HepG2 (cell line): Measurements from ENCODE around the gene ZNF282. TPM values are rescaled to one million over a fixed set of nuclear protein-coding genes. Genes with fewer than 3 reads are reported as not detected.

Experiments used
- ADNP ChIP-seq: sonication (generic); formaldehyde crosslinking; IDR thresholded peaks from 2 replicates; pipeline ENCODE4 v1.4.0; 2020; ENCODE audit warnings: missing genetic modification reagents
- BRF2 ChIP-seq: sonication (generic); formaldehyde crosslinking; IDR thresholded peaks from 2 replicates; pipeline ENCODE4 v1.8.1; 2022; ENCODE audit warnings: mild to moderate bottlenecking, missing genetic modification reagents
- CHD4 ChIP-seq: fragments of 200-600 bp; sonication (generic); IDR thresholded peaks from 2 replicates; pipeline ENCODE4 v1.7.0; 2017; ENCODE audit warnings: mild to moderate bottlenecking, low read length, borderline replicate concordance
- CREB1 ChIP-seq, 2 experiments: fragments of 450-650 bp in 1 of 2; IDR thresholded peaks; 2 replicates each; pipeline ENCODE4 v1.6.1; 2016 to 2017; ENCODE audit warnings: control low read depth in 1 of 2, mild to moderate bottlenecking in 1 of 2, missing compliant biosample characterization in 1 of 2, missing genetic modification characterization in 1 of 2
- ETV5 ChIP-seq: IDR thresholded peaks from 2 replicates; pipeline ENCODE4 v1.6.1; 2018; ENCODE audit warnings: missing biosample characterization, missing genetic modification reagents, inconsistent platforms, borderline replicate concordance
- GABPA ChIP-seq, 2 experiments: IDR thresholded peaks; 2 replicates each; pipeline ENCODE4 v1.6.1; 2011 to 2016; ENCODE audit warnings: low read depth in 2 of 2, low read length in 1 of 2, missing biosample characterization in 1 of 2, missing genetic modification characterization in 1 of 2
- NCOA5 ChIP-seq: sonication (generic); formaldehyde crosslinking; IDR thresholded peaks from 2 replicates; pipeline ENCODE4 v1.4.0; 2020; ENCODE audit warnings: missing genetic modification reagents
- SETDB1 ChIP-seq: sonication (generic); formaldehyde crosslinking; IDR thresholded peaks from 2 replicates; pipeline ENCODE4 v1.5.1; 2020; ENCODE audit warnings: missing genetic modification reagents, mild to moderate bottlenecking, borderline replicate concordance
- SIX1 ChIP-seq: sonication (generic); formaldehyde crosslinking; IDR thresholded peaks from 2 replicates; pipeline ENCODE4 v1.4.0; 2020; ENCODE audit warnings: missing genetic modification reagents, borderline replicate concordance
- SMYD3 ChIP-seq: sonication (generic); formaldehyde crosslinking; IDR thresholded peaks from 2 replicates; pipeline ENCODE4 v1.8.1; 2023; ENCODE audit warnings: mild to moderate bottlenecking, missing genetic modification reagents
- TMF1 ChIP-seq: sonication (generic); formaldehyde crosslinking; IDR thresholded peaks from 2 replicates; pipeline ENCODE4 v1.8.1; 2022; ENCODE audit warnings: low read depth, missing genetic modification reagents
- ZFP36L1 ChIP-seq: sonication (generic); formaldehyde crosslinking; IDR thresholded peaks from 2 replicates; pipeline ENCODE4 v1.8.0; 2022; ENCODE audit warnings: mild to moderate bottlenecking, missing genetic modification reagents, moderate library complexity
- ZFP90 ChIP-seq: sonication (generic); formaldehyde crosslinking; IDR thresholded peaks from 2 replicates; pipeline ENCODE4 v1.8.0; 2022; ENCODE audit warnings: missing genetic modification reagents, mild to moderate bottlenecking, inconsistent platforms, borderline replicate concordance
- ZNF296 ChIP-seq: sonication (generic); formaldehyde crosslinking; conservative IDR thresholded peaks from 2 replicates; pipeline ENCODE4 v1.5.0; 2020; ENCODE audit warnings: mild to moderate bottlenecking, missing genetic modification reagents
- ZNF513 ChIP-seq: sonication (generic); formaldehyde crosslinking; conservative IDR thresholded peaks from 2 replicates; pipeline ENCODE4 v1.5.0; 2020; ENCODE audit warnings: missing genetic modification reagents
- ZNF616 ChIP-seq: sonication (generic); formaldehyde crosslinking; IDR thresholded peaks from 2 replicates; pipeline ENCODE4 v1.5.0; 2020; ENCODE audit warnings: low read depth, mild to moderate bottlenecking, missing genetic modification reagents
- ZNF720 ChIP-seq: sonication (generic); formaldehyde crosslinking; IDR thresholded peaks from 2 replicates; pipeline ENCODE4 v1.4.0; 2020; ENCODE audit warnings: missing genetic modification reagents
- ZSCAN31 ChIP-seq: sonication (generic); formaldehyde crosslinking; IDR thresholded peaks from 2 replicates; pipeline ENCODE4 v1.5.0; 2020; ENCODE audit warnings: low read depth, mild to moderate bottlenecking, missing genetic modification reagents
- polyA plus RNA-seq, 8 experiments: library from polyadenylated mRNA; depleted of rRNA in 3 of 8; stranded (reverse) in 7 of 8; unstranded in 1 of 8; fragments of >200 nt; fragmentation: Illumina TruSeq in 4 of 8; extraction: Trizol in 4 of 8; gene quantifications; 2 replicates each; pipeline versions ENCODE4 v1.2.1 to v1.2.3, GENCODE V29; 2011 to 2016; ENCODE audit warnings: low read depth in 4 of 8, missing spikeins in 1 of 8, mixed read lengths in 1 of 8; ENCODE audit not compliant: insufficient read depth in 1 of 8
- total RNA-seq, 5 experiments: library from RNA; depleted of rRNA; stranded (reverse); fragments of >200 nt; fragmentation: Illumina TruSeq; extraction: Trizol; gene quantifications; 2 replicates each; pipeline ENCODE4 v1.2.3, GENCODE V29; 2016; ENCODE audit warnings: low read depth in 1 of 5
- TF ChIP-seq, protein P1 (sequence below): sonication (generic); formaldehyde crosslinking; IDR thresholded peaks from 2 replicates; pipeline ENCODE4 v1.4.0; 2020; ENCODE audit warnings: missing genetic modification reagents, borderline replicate concordance
- TF ChIP-seq, protein P2 (sequence below): sonication (generic); formaldehyde crosslinking; IDR thresholded peaks from 2 replicates; pipeline ENCODE4 v1.9.0; 2022; ENCODE audit warnings: low read depth, missing genetic modification reagents
- TF ChIP-seq, protein P3 (sequence below): IDR thresholded peaks from 2 replicates; pipeline ENCODE4 v1.6.1; 2016; ENCODE audit warnings: missing compliant biosample characterization, missing genetic modification reagents, borderline replicate concordance

ZNF282 gene
- total and polyA plus RNA-seq, 2 of the 13 experiments (the other 11 are each of a cell fraction or from before 2014, with no cell fraction given), result 9.1 to 20.9 TPM

GRCh38 chr7:149195180-149196150 is at the start of gene ZNF282 (continued):
- TF ChIP-seq BRF2 (CRISPR knock-in tag) (0 out of 2 replicates have a peak, but pooled peaks have one; percentile 34), ZNF296 (CRISPR knock-in tag) (peak; percentile 80), ZNF720 (no peak), SETDB1 (CRISPR knock-in tag) (no peak), ZNF513 (CRISPR knock-in tag) (0 out of 2 replicates have a peak, but pooled peaks have one; percentile 61), ZFP90 (CRISPR knock-in tag) (peak; percentile 85), CREB1 (IDR thresholded peaks at IDR 0.05) (no peak), CREB1 (CRISPR knock-in tag; IDR thresholded peaks at IDR 0.05) (no peak), ETV5 (CRISPR knock-in tag) (0 out of 2 replicates have a peak, but pooled peaks have one; percentile 43), ADNP (CRISPR knock-in tag) (no peak), ZNF616 (no peak), NCOA5 (CRISPR knock-in tag) (no peak), GABPA (IDR thresholded peaks at IDR 0.05; ENCODE audit: low read depth, low read length) (no peak), GABPA (CRISPR knock-in tag; IDR thresholded peaks at IDR 0.05; ENCODE audit: low read depth) (peak; percentile 44), CHD4 (no peak), SMYD3 (CRISPR knock-in tag) (no peak), SIX1 (CRISPR knock-in tag) (no peak), ZSCAN31 (CRISPR knock-in tag) (peak; percentile 80; the same call in 1 of the 2 replicates), TMF1 (CRISPR knock-in tag) (no peak), ZFP36L1 (CRISPR knock-in tag) (no peak)
- TF ChIP-seq, protein P1, sequence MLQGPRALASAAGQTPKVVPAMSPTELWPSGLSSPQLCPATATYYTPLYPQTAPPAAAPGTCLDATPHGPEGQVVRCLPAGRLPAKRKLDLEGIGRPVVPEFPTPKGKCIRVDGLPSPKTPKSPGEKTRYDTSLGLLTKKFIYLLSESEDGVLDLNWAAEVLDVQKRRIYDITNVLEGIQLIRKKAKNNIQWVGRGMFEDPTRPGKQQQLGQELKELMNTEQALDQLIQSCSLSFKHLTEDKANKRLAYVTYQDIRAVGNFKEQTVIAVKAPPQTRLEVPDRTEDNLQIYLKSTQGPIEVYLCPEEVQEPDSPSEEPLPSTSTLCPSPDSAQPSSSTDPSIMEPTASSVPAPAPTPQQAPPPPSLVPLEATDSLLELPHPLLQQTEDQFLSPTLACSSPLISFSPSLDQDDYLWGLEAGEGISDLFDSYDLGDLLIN (CRISPR knock-in tag), result peak; percentile 87; the same call in 1 of the 2 replicates
- TF ChIP-seq, protein P2, sequence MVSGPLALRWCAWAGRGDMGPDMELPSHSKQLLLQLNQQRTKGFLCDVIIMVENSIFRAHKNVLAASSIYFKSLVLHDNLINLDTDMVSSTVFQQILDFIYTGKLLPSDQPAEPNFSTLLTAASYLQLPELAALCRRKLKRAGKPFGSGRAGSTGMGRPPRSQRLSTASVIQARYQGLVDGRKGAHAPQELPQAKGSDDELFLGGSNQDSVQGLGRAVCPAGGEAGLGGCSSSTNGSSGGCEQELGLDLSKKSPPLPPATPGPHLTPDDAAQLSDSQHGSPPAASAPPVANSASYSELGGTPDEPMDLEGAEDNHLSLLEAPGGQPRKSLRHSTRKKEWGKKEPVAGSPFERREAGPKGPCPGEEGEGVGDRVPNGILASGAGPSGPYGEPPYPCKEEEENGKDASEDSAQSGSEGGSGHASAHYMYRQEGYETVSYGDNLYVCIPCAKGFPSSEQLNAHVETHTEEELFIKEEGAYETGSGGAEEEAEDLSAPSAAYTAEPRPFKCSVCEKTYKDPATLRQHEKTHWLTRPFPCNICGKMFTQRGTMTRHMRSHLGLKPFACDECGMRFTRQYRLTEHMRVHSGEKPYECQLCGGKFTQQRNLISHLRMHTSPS, result 0 out of 2 replicates have a peak, but pooled peaks have one; percentile 33
- TF ChIP-seq, protein P3, sequence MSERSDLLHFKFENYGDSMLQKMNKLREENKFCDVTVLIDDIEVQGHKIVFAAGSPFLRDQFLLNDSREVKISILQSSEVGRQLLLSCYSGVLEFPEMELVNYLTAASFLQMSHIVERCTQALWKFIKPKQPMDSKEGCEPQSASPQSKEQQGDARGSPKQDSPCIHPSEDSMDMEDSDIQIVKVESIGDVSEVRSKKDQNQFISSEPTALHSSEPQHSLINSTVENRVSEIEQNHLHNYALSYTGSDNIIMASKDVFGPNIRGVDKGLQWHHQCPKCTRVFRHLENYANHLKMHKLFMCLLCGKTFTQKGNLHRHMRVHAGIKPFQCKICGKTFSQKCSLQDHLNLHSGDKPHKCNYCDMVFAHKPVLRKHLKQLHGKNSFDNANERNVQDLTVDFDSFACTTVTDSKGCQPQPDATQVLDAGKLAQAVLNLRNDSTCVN (CRISPR knock-in tag), result 0 out of 2 replicates have a peak, but pooled peaks have one; percentile 46
